Fibroblast of peridontal ligament (primary cell): Measurements from ENCODE around the gene PURA.
"Not testable (repeated sequence)": the region's sequence is repeated elsewhere in the genome, so short reads cannot be mapped to it uniquely, and the experiment has no call there.

ENCODE experiments used
- DNase-seq: peaks from one replicate; pipeline ENCODE4 v3.0.0-alpha.2; 2010; ENCODE audit errors: extremely low read depth

The PURA gene

DNA sequence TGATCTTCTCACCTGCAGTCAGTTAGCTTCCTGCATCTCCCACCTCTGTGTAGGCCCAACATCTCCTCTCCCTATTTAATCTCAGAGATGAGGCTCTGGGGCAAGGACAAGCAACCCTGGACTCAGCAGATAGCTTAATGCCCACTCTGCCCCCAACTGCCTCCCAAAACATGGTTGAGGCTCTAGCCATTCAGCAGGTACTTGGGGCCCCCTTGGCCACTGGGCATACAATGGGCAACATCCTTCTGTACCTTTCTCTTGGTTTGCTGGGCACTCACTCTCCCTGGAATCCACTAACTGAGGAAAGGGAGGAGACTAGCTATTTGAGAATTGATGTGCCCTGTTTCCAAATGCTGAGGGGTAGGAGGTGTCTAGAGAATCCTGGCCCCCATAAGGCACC is 21.2 kb downstream of the PURA start:
- no peak for DNase-seq

DNA sequence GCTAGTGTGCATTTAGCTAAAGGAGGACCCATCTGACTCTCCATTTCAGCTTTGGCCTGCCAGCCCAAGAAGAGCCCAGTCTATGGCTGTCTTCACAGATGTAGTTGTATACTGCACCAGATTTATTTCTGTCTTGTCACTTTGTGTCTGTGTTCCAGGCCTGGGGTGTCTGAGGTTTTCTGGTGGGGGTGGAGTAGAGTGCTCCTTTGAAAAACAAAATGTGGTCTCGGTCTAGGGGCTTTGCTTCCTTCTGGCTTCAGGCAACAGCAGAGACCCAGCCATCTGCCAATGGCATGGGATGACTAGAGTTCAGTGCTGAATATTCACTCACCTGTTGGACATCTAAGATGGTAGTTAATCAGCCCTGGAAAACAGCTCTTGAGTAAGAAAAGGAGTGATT is 22.7 kb downstream of the PURA start:
- DNase-seq, result no peak

DNA sequence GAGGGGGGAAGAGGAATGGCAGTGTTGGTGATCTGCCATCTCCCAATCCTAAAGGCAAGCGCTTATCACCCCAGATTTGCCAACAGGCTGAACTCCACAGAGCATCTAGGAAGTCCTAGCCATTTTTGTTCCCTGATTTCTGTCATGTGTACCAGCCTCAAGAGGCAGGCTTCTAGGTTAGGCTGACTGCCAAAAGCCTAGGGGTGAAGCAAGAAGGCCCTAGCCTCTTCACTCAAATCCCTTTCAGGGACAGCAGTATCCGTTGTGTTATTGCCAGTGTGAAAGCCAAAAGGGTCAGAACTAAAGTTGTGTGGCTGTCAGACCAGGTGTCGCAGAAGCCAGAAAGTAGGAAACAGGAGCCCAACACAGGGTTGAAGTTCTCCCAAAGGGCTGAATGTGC is 26.5 kb downstream of the PURA start:
- DNase-seq, result no peak

DNA sequence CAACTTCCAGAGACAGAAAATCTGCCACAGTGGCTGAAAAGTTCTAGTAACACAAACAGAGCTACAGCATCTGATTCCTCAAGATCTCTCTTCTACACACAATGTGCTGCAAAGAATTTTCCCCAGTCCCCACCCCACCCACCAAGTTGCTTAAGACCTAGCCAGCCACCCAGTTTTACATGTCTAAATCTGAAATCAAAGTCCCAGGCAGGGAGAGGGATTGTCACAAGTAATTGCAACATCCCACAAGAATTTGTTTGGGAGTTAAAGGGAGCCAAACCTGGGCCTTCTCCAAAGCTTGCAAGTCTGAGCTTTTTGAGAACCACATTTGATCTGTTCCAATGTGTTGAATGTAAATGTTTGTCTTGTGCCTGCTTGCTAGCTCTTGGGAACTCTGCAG is 27.3 kb downstream of the PURA start:
- DNase-seq, result peak; percentile 84

DNA sequence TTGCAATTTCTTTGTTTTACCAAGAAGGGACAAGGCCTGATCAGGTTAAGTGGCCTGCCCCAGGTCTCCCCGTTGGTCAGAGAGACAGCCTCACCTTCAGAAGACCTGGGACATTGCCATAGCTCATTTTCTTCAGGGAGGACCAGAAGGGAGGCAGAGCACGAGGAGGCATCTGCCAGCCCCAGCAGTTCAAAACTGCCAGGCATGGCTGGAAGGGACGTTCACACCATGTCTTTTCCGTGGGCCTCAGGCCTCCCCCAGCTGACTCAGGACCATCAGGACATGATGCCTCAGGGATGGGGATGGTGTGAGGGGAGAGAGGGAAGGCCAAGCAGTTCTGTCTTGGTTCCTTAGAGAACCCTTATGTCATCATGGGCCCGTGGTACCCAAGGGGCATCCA is 28.3 kb downstream of the PURA start:
- DNase-seq, result no peak

DNA sequence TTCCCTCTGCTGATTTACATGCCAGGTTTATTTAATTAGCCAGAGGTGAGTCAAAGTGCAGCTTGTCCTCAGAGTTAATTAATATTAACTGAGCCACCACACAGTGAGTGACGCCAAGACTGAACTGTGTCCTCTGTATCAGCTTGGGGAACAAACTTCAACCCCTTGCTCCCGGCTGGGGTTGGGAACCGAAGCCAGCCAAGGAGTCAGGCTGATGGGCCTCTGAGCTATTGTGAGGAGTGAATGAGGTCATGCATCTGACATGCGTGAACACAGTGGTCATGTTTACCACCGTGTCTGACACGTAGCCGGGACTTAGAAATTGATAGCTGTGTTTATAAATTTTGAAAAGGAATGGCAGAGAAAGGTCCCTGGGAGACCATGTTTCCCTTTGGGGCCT is 28.9 kb downstream of the PURA start:
- no peak for DNase-seq

DNA sequence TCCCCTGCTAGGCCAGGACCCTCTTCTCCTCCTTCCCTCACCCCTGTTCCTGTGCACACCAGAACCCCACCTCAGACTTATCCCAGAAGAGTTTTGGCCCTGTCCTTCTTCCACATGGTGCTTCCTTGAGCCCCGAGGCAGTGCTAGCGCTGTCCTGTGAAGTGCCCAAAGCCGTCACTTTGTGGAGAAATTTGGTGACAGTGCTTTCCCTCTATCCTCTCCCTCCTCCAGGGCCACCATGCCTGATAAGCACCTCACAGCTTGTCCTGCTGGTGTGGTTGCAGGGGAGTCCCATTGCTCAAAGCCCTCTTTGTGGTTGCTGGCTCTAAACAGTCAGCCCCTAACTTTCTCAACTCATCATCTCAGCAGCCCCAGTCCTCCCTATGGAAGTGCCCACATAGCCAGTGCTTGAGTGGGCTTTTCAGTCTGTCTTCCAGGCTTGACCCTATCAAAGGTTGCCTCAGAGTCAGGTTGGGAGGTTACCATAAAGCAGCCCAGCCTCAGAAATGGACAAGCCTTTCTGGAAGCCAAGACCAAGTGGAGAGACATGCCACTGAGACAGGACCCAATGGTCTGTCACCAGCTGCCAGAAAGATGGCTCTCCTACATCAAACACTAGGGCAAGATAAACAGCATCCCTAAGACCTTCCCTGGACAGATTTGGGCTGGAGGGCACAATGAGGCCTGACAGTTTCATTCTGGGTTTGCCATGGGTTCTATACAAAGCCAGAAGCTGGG is 29.8 kb downstream of the PURA start:
- no peak for DNase-seq

DNA sequence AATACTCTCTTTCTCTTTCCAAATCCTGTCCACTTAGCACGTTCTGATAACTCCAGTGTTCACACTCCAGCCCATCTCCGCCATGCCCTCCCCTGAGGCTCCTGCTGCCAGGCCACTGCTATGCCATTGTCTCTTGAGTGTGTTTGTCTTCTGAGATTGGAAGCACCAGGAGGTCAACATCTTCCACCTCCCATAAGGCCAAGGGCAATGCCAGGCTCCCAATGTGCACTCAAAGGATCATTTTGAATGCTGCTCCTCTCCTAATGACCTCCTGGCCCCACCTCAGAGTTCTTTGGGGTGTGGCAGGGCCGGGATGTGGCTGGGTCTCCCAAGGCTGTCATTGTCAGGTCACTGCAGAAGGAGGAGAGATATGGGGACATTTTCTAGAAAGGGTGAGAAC is 31.3 kb downstream of the PURA start:
- no peak for DNase-seq

DNA sequence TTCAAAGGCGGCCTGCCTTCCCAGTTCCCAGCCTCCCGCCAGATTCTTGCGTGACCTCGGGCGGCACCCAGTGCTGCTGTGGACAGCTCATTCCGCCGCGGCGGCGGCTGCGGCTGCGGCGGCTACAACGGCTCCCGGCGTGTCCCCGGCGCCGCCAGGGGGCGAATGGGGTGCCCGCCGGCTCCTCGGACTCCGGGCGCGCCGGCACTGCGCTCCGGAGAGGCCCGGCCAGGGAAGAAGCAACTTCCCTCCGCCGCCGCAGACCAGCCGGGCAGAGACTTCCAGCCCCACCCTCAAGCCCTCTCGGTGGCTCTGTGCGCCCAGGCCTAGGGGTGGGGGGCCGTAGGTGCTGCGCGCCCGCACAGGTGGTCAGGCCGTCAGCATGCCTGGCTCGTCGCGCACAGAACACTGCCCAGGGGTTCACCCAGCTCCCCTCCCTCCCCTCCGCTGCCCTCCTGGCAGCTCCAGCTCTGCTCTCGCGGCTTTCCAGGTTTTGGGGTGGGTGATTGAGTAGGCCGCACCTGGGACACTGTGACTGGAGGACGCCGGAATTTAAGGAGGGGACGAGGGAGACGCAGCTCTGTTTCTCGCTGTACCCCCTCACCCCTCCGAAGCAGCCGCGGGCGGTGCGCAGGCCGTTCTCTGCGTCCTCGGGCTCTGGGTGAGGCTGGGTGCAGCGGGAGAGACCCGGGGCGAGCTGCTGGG is 32.1 kb downstream of the PURA start:
- DNase-seq, result peak; percentile 60

DNA sequence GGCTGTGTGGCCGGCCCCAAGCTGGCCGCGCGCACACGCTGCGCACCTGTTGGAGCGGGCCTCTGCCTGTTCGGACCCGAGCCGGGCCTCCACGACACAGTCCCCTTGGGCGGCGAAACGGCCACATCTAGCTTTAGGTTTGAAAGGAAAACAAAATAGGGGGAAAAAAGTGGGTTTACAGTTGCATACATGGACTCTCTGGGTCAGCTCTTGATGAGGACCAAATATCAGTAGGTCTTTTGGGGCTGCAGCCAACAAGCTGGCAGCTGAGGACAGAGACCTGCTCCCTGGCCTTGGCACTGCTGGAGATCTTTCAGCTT is 32.6 kb downstream of the PURA start:
- DNase-seq, result no peak

DNA sequence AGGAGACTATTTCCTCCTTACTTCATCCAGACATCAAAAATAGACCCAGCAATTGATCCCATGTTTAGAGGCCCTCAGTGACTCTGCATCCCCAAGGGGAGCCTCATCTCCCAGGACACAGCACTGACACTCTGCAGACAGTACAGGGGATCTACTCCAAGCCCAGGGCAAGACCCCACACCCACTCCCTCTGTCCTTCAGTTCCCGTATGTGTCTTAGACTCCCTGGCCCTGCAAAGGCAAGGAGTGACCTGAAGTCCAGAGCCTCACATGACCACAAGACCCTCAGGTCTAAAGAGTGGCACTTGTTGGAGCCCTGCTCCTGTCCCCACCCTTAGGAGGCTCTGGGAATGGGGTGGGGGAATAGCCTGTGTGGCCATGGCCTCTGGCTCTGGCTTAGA is 33.6 kb downstream of the PURA start:
- no peak for DNase-seq

DNA sequence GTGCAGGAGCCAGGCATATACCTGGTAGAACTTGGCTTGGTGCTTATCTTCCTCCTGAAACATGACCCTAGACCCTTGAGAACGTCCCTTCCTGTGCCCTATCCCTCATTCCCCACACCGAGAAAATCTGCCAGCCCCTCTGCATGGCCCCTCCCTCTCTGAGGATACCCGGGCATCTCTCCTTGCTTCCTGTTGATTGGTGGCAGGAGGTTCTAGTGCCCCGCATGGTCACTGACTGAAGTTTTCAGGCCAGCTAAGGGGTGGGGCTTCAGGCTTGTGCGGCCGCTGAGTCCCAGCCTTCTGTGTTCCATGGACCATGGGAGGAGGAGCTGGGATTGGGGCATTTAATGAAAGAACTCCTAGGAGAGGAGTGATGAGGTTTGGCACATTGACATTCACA is 34.6 kb downstream of the PURA start:
- no peak for DNase-seq

DNA sequence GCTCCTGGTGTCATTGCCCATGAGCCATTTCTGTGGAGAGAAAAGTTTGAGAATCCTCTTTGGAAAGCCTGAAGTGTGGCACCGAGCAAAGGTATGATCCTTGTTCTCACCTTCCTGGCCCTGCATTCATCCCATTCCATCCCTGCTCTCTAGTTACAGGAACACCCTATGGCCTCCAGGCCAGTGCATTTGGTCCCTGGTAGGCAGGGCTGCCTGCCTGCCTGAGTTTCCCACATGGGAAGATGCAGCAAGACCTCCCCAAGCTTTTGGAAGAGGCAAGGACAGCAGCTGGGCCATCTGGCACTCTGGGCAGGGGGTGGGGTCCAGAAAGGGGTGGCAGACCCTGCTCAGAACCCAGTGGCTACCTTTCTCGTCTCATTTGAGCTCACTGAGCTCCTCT is 36.3 kb downstream of the PURA start:
- DNase-seq, result no peak

DNA sequence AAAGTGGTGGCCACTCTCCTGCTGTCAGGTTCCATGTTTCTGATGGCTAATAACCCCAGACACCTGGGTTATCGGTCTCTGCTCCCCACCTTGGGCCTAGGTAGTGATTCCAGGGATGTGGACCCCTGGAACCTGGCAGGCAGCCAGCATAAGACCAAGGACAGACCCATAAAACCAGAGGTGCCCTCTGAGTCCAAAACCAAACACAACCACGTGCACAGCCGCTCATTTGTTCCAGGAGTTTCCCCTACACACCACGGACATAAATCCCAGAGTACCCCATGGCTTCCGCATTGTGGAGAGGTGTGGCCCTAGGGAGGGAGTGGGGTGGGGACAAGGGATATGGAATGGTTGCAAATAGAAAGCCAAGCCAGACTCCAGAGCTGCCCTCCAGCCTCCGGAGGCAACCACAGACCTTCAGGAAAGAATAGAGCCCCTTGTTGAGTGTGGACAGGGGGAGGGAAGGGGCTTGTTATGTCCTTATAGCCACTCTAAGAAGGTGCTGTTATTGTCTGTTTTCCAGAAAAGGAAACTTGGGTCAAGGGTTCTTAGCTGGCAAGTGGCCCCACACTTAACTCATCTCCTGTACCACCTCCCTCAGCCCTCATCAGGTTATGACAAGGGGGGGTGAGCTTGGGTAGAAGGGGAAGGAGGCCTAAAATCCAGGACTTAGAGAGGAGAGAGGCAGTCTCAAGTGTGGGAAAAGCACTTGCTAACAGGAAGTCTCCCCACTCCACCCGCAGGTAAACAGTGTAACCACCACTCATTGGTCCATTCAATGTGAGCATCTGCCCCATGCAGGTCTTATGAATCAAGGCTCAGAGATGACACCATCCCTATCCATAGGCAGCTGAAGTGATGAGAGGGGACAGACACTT is 37.5 kb downstream of the PURA start:
- DNase-seq, result no peak

DNA sequence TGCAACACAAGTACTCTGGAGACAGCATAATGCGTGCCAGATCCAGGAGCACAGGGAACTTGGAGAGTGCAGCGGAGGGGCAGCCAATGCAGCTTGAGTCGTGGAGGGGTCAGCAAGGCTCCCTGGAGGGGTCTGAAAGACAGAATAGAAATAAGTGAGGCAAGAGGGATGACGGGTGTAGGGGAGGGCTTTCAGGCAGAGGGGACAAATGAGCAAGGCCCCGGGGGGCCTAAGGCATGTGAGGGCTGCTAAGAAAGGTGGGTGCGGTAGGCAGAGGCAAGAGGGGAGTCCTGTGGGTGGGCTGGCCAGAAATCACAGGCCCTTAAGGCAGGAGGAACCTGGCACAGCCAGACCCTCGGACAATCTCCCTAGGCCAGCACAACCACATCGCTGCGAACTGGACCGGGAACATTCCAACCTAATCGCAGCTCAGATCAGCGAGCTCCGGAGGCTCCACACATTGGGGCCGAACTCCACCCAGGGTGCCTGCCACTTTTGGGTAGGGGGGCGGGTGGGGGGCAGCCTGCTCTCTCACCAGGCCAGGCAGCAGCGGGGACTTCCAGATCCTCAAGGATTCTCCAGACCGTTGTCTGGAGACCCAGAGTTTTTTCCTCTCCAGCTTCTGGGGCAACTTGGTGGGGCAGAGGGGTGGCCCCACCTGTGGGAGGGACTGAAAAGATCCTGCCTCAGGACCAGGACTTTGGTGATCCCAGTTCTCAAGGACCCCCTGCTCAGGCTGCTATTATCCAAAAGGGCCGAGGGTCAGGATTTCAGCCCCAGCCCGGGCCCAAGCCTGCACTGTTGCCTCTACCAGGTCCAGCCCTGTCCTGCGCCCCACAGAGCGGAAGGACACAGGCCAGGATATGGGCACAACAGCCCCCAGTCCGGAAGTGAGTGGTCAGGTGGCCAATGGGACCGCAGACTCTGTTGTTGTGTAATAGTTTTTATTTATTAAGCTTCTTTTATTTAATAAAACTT is 38.4 kb downstream of the PURA start:
- no peak for DNase-seq

DNA sequence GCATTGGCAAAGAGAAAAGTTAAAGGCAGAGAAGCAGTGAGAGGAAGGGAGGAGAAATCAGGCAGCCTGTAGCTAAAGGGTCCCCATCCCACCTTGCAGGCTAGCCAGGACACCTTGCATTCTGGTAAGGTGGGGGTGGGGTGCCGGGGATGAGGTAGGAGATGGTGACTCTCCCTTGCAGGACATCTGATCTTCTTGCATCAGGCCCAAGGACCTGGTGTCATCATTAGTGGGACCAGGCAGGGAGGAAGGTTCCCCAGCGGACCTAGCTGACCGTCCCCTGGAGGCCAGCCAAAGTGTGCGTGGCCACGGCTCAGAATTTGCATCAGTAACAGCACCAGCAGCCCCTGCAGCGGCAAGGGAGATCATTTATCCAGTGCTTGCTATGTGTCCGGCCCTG is 39.3 kb downstream of the PURA start:
- no peak for DNase-seq

DNA sequence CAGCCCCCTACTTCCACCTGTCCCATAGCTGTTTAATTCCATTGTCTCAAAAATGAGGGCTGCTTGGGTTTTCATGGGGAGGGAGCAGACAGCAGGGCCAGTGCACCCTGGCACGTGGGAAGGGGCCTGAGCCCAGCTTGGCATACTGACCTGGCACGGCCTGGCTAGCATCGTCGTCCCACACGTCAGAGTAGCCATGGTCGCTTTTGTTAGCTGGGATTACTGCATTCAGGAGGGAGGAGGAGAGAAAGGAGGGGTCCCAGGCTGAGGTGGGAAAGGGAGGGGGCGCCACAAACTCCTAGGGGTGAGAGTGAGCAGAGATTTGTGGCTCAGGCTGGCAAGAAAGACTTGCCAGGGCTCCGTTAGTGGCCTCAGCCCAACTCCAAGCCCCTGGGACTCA is 40.0 kb downstream of the PURA start:
- no peak for DNase-seq

DNA sequence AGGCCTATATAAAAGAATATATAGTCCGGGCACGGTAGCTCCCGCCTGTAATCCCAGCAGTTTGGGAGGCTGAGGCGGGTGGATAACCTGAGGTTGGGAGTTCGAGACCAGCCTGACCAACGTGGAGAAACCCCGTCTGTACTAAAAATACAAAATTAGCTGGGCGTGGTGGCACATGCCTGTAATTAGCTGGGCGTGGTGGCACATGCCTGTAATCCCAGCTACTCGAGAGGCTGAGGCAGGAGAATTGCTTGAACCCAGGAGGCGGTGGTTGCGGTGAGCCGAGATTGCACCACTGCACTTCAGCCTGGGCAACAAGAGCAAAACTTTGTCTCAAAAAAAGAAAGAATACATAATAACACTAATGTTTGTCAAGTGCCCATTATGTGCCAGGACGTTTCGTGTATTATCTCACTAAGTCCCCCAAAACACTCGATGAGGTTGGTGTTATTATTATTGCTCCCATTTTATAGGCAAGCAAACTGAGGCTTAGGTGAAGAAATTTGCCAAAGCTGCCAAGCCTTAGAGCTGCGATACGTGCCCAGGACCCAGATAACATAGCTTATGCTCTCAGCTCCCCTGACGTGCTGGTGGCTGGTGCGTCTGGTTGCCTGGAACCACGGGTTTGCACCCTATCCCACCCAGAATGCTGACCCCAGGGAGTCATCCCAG is 40.9 kb downstream of the PURA start:
- DNase-seq, result not testable (repeated sequence)

DNA sequence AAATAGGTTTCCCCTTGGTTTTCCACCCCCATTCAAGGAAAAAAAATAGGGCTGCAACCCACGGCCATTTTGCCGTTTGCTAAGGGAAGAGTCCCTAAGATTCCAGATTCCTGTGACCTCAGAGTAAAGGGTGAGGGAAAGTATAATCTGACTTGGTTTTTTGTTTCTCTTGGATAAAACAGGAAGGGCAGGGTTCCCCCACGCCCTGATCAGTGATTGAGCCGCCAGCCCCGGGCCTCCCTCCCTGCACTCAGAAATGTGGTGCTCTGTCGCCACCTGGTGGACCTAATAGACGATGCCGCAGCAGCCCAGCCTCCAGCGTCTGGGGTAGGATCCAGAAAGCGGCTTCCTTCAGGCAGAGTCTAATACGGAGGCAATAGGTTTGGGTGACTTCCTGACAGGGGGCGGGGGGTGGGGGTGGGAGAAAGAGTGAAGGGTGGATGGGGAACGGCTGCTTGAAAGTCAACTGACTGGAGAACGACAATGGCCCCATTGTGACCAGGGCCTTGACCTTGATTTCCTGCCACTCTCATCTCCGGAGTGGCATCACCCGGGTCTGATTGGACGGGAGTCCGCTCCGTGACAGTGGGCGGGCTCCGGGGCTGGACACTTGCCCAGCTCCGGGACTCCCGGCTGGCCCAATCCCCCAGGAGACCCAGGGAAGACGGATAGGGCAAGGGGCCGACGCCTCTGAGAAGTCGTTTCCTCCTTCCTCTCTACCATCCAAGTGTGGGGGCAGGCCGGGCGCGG is 43.3 kb downstream of the PURA start:
- peak; percentile 84 for DNase-seq
